NCI-H510A treated with DMSO at 0.1 percent for 48 hours (cell line): ENCODE data around the gene DRAXIN.
A peak's percentile ranks its signal among the peaks of the same experiment; 100 is the strongest.

ENCODE experiments used
- DNase-seq: peaks from one replicate; lab custom pipeline; 2025; lab: John Stamatoyannopoulos, UW

DRAXIN gene

GRCh38 chr1:11708554-11709350 is 17.2 kb downstream of the DRAXIN start:
- DNase-seq: no peak

- no peak for DNase-seq
Measured at GRCh38 chr1:11711490-11711889, 20.0 kb downstream of the DRAXIN start.

GRCh38 chr1:11712285-11712684 is 20.8 kb downstream of the DRAXIN start:
- no peak for DNase-seq

GRCh38 chr1:11713095-11713494 is 21.6 kb downstream of the DRAXIN start:
- DNase-seq: no peak

GRCh38 chr1:11714831-11715575 is 23.5 kb downstream of the DRAXIN start:
- no peak for DNase-seq

GRCh38 chr1:11719313-11720032 is 28.0 kb downstream of the DRAXIN start:
- peak; percentile 82 for DNase-seq

GRCh38 chr1:11720033-11720376 is 28.5 kb downstream of the DRAXIN start:
- DNase-seq: no peak

GRCh38 chr1:11720525-11720924 is 29.0 kb downstream of the DRAXIN start:
- no peak for DNase-seq

- no peak for DNase-seq
Measured at GRCh38 chr1:11721311-11721710, 29.8 kb downstream of the DRAXIN start.

GRCh38 chr1:11722538-11722937 is 31.0 kb downstream of the DRAXIN start:
- no peak for DNase-seq

GRCh38 chr1:11725616-11726015 is 34.1 kb downstream of the DRAXIN start:
- no peak for DNase-seq

GRCh38 chr1:11727119-11727518 is 35.6 kb downstream of the DRAXIN start:
- DNase-seq: no peak

- DNase-seq: no peak
Measured at GRCh38 chr1:11728126-11728806, 36.8 kb downstream of the DRAXIN start.

GRCh38 chr1:11729155-11729497 is 37.6 kb downstream of the DRAXIN start:
- no peak for DNase-seq

GRCh38 chr1:11729498-11730428 is 38.3 kb downstream of the DRAXIN start:
- no peak for DNase-seq

- no peak for DNase-seq
Measured at GRCh38 chr1:11730429-11730891, 39.0 kb downstream of the DRAXIN start.

GRCh38 chr1:11731691-11732283 is 40.3 kb downstream of the DRAXIN start:
- DNase-seq: no peak

- DNase-seq: no peak
Measured at GRCh38 chr1:11733306-11733705, 41.8 kb downstream of the DRAXIN start.

- no peak for DNase-seq
Measured at GRCh38 chr1:11735531-11735853, 44.0 kb downstream of the DRAXIN start.

GRCh38 chr1:11735854-11736745 is 44.6 kb downstream of the DRAXIN start, which contains the start of gene AGTRAP:
Gene AGTRAP (plus strand): TSS chr1:11736136. CDS start chr1:11736209, 73 bp downstream.
- DNase-seq: peak; percentile 91
